ENCODE data around the gene PROZ. TPM values are rescaled to one million over a fixed set of nuclear protein-coding genes. Genes with fewer than 3 reads are reported as not detected.

Gene PROZ
- total RNA-seq, 1 experiment from 2014 or later, result not detected

GRCh38 chr13:113109151-113110047, 49.0 kb upstream of the PROZ start:
- no peaks in the 10 kb centered on the region for H3K79me1 ChIP-seq (ENCODE audit: insufficient read depth, low read depth, low read length, poor library complexity, severe bottlenecking)
- Mint-ChIP-seq H3K36me3 (ENCODE audit: insufficient read depth in 1 of 3, low read depth in 3 of 3) (peaks cover 3 to 5% (median 4%) of the 10 kb centered on the region in 3 experiments; a peak in 4 of 7 replicates), H3K27ac (no peak overlapping the region), H3K4me3 (peak overlapping the region; percentile 48 to 72), H3K27me3 (ENCODE audit: low read depth) (peaks cover 26% of the 10 kb centered on the region), H3K4me1 (peaks cover 7 to 19% of the 10 kb centered on the region in 2 experiments; a peak in 2 of 4 replicates), H3K9me3 (peaks cover 3 to 8% of the 10 kb centered on the region in 2 experiments; a peak in 4 of 5 replicates)
- H4K20me1 ChIP-seq (ENCODE audit: control insufficient read depth, insufficient read depth, insufficient read length), result peaks cover 4% of the 10 kb centered on the region
- no peak overlapping the region for H3K9ac ChIP-seq (ENCODE audit: extremely low read depth, insufficient read length, low read length)
- no CpG with 5 or more reads among the region's 73 CpGs for WGBS (ENCODE audit: extremely low coverage, insufficient read length, low lambda C conversion rate)
- H2BK5ac ChIP-seq (ENCODE audit: insufficient read length, low read length), result no peak overlapping the region
- TF ChIP-seq CTCF (conservative IDR thresholded peaks at IDR 0.05), result no peak
- no peak overlapping the region; the same call in 1 of the 2 replicates for H2BK15ac ChIP-seq (ENCODE audit: low read depth, low read length)
- no peaks in the 10 kb centered on the region for H3K79me2 ChIP-seq (ENCODE audit: insufficient read depth, low read length)
- no peak overlapping the region for H3K4ac ChIP-seq (ENCODE audit: low read depth, low read length)
- DNase-seq, result peak; percentile 53
- H4K91ac ChIP-seq (ENCODE audit: insufficient read length, low read depth, low read length), result no peak overlapping the region
- no peak overlapping the region for H2AK5ac ChIP-seq (ENCODE audit: insufficient read length, low read length)
- H2AFZ ChIP-seq (ENCODE audit: low read length), result no peak overlapping the region
- H2BK12ac ChIP-seq (ENCODE audit: insufficient read length, low read depth, low read length), result no peak overlapping the region
- no peak overlapping the region for H3K23ac ChIP-seq (ENCODE audit: insufficient read length, low read depth, low read length)
- H3K9me3 ChIP-seq (ENCODE audit: control insufficient read depth, low read depth, low read length), result no peaks in the 10 kb centered on the region
- H3K4me1 ChIP-seq (ENCODE audit: insufficient read depth, low read length), result no peaks in the 10 kb centered on the region; the same call in 1 of the 2 replicates
- H3K14ac ChIP-seq (ENCODE audit: insufficient read depth, low read length), result peak overlapping the region; percentile 50; the same call in 1 of the 2 replicates
- peak overlapping the region; percentile 19 for H3K18ac ChIP-seq (ENCODE audit: insufficient read length, low read depth, low read length)
- no peak overlapping the region for H4K8ac ChIP-seq (replicated peaks; ENCODE audit: insufficient read length, low read depth, low read length)
- H3K4me2 ChIP-seq (ENCODE audit: insufficient read depth, insufficient read length, low read length), result peak overlapping the region; percentile 33
- H3T11ph ChIP-seq (ENCODE audit: low read length), result no peak overlapping the region
- H3K23me2 ChIP-seq (ENCODE audit: insufficient read length, low read depth, low read length, poor library complexity, severe bottlenecking), result peaks cover 4% of the 10 kb centered on the region
- H2BK20ac ChIP-seq (ENCODE audit: low read depth, low read length, poor library complexity, severe bottlenecking), result no peak overlapping the region
- no peak overlapping the region for H4K5ac ChIP-seq (ENCODE audit: insufficient read length, low read depth, low read length)
- H3K56ac ChIP-seq (ENCODE audit: insufficient read length, low read depth, low read length), result no peak overlapping the region
- H2BK120ac ChIP-seq (ENCODE audit: low read depth, low read length, poor library complexity, severe bottlenecking), result no peak overlapping the region
- H3K27ac ChIP-seq (ENCODE audit: insufficient read length, low read depth, low read length), result no peak overlapping the region
- H3K27me3 ChIP-seq (ENCODE audit: insufficient read depth, low read length), result peaks cover 29% of the 10 kb centered on the region; the same call in 1 of the 2 replicates

Data from H9 (cell line).